AG20443 (cell line): ENCODE results near the gene SLC9A8.
A peak's percentile ranks its signal among the peaks of the same experiment; 100 is the strongest.

Experiments used
- DNase-seq: peaks from one replicate; pipeline ENCODE4 v3.0.0; 2012; ENCODE audit warnings: low spot score, mixed read lengths

SLC9A8 gene

DNA sequence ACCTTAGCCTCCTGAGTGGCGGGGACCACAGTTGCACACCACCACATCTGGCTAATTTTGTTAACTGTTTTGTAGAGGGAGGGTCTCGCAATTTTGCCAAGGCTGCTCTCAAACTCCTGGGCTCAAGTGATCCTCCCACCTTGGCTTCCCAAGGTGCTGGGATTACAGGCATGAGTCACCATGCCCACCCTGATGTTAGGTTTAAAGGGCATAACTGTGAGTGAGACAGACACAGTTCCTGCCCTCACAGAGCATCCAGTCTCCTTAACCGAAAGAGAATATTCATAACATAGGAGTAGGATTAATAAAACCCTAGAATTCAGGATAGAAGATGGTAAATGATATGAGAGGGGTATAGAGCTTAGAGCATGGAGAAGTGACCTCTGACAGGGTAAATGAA, 105.8 kb downstream of the SLC9A8 start:
- no peak for DNase-seq

DNA sequence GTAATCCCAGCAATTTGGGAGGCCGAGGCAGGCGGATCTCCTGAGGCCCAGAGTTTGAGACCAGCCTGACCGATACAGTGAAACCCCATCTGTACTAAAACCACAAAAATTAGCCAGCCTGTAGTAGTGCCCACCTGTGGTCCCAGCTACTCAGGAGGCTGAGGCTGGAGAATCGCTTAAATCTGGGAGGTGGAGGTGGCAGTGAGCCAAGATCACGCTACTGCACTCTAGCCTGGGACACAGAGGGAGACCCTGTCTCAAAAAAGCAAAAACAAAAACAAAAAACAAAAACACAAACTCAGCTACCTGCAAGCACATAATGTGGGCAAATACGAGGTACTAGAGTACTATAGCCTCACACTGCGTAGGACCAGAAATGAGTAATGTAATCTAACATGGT, 106.4 kb downstream of the SLC9A8 start:
- no peak for DNase-seq

DNA sequence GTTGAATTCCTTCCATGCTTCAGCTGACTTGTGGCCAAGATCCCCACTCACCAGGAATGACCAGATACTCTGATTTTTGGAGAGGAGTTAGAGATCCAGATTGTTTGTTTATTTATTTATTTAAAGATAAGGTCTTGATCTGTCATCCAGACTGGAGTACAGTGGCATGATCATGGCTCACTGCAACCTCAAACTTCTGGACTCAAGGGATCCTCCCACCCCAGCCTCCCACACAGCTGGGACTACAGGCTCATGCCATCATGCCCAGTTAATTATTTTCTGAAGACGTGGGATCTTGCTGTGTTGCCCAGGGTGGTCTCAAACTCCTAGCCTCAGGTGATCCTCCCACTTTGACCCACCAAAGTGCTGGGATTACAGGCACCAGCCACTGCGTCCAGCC, 106.8 kb downstream of the SLC9A8 start:
- no peak for DNase-seq

DNA sequence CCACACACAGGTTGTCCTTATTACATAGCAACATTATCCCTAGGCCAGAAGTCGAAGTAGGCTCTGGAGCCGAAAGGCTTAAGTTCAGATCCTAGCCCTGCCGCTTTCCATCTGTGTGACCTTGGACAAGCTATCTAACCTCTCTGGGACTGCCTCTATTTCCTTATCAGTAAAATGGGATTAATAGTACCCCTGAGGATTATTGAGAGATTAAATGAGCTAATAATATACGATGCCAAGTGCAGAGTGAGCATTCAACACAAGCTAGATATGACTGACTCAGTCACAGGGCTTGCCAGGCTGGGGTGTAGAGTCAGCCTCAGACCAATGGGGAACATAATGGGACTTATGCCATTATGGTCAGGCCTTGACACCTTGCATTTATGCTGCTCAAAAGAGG, 111.6 kb downstream of the SLC9A8 start:
- no peak for DNase-seq

DNA sequence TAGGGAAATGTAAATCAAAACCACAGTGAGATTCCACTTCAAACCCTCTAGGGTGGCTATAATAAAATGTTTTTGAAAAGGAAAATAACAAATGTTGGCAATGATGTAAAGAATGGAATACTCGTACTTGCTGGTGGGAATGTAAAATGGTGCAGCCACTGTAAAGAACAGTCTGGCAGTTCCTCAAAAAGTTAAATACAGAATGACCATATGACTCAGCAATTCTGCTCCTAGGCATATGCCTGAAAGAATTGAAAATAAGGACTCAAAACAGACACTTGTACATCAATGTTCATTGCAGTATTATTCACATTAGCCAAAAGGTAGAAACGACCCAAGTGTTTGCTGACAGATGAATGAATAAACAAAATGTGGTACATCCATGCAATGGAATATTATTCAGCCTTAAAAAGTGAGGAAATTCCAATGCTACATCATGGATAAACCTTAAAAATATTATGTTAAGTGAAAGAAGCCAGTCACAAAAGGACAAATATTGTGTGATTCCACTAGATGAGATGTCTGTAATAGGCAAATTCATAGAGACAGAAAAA, 113.3 kb downstream of the SLC9A8 start:
- no peak for DNase-seq

DNA sequence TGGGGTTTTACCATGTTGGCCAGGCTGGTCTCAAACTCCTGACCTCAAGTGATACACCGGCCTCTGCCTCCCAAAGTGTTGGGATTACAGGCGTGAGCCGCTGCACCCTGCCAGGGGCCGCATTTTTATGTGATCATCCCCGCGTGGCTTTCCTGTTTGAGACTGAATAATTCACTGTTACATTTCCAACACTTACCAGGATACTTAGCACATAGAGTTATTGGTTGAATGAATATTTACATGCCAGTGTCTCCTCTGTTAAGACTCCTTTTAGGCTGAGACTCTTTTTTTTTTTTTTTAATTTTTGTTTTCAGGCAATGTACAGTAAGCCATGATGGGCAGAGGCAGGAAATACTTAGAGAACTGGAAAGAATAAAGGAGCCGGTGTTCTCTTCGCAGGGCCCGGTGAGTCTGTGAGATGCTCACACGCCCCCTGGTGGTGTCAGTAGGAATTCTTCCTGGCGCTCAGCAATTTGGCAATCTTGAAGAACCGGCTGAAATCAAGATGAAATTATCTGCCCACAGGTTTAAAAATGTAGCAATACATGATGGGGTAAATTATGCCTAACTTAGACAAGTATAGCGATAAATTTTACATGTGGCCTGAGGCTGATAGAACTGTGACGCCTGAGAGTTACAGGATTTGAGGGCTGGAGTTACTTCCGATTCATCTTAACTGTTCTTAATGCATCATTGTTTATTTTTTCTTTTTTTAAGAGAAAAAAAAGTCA, 115.9 kb downstream of the SLC9A8 start:
- DNase-seq = peak; percentile 85

DNA sequence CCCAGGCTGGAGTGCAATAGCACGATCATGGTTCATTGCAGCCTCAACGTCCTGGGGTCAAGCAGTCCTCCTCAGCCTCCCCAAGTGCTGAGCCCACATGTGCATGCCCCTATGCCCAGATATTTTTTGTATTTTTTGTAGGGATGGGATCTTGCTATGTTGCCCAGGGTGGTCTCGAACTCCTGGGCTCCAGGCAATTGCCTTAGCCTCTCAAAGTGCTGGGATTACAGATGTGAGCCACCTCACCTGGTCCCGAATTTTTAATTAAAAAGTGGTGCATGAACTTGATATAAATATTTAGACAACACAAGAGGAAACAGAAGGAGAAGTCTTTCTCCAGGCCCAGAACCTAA, 116.5 kb downstream of the SLC9A8 start:
- DNase-seq = no peak

DNA sequence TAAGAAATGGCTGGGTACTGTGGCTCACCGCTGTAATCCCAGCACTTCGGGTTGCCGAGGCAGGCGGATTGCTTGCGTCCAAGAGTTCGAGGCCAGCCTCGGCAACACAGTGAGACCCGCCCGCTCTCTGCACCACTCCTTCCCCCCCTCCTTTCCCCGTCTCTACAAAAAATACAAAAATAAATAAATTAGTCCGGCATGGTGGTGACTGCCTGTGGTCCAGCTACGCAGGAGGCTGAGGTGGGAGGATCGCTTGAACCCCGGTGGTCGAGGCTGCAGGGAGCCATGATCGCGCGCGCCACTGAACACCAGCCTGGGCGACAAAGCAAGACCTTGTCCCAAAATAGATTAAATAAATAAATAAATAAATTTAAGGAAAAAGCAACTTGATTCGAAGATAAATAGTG, 123.1 kb downstream of the SLC9A8 start:
- DNase-seq = no peak

DNA sequence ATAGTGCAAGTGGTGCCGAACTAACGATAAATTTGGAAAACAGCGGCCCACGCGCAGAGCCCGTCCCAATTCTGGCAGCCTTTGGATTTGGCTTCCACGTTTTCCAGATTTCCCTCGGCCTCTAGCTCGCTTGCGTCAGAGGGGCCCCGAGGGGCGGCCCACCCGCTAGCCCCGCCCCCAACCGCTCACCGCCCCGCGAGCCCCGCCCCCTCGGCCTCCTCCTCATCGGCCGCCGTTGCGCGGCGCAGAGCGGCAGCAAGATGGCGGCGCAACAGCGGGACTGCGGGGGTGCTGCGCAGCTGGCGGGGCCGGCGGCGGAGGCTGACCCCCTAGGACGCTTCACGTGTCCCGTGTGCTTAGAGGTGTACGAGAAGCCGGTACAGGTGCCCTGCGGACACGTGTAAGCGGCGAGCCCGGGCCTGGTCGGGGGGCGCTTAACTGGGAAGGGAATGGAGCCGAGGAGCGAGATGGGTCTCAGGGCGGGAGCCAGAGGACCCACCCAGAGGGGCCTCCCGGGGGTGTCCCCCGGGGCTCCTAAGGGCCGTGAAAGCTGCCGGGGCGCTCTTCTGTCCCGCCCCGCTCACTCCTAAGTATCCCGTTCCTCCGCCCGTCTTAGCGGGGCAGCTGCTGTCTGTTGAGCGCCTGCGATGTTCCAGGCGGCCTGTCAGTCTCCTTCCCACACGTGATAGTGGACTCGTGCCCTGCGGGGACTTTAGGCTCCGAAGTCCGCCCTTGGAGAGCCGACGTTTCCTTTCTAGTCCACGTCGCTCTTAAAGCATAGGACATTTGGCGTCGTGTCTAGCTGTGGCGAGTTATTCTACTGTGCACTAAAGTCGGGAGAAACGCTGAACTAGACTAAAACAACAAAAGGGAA, 123.8 kb downstream of the SLC9A8 start, which contains the start of gene RNF114:
TSS of gene RNF114 (plus strand) at position 245 of the 874 bp plus-strand sequence. CDS start at position 261, 16 bp downstream.
- peak; percentile 99 for DNase-seq

DNA sequence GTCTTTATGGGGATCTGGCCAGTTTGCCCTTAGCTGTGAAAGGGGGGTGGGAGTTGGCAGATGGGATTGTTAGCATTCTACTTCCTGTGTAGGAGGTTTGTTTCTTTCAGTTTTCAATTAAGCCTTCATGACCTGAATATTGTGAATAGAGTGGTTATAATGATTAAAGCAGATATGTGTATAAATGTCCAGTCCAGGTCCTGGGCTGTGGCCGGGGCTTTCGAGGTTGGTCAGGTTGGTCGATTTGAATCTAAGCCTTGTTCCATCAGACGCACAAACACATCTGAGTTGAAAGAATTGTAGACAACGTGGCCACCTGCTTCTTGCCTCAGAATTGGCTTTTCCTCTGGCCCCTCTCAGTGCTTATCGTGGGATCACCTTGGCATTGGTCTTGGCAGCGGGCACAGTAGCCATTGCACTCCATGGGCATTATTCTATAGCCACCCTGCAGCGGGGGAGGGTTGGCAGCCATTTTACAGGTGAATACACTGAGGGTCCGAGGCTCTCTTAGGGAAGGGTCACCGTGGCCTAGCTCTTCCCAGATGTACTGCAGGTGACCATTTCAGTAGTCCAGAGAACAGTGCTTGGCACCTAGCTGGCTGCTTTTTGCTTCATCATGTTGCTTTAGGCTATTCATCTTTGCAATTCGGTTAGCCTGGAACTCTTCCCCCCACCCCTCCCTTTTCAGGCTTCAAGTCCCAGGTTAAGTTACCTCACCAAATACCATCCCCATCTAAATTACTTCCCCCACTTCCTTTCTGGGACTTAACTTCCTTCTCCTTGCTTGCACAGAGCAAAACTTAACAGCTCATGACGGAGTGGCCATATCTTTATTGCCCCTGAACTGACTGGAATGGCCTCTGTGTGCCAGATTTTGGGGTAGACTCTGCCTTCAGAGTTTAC, 124.7 kb downstream of the SLC9A8 start:
- DNase-seq = no peak

DNA sequence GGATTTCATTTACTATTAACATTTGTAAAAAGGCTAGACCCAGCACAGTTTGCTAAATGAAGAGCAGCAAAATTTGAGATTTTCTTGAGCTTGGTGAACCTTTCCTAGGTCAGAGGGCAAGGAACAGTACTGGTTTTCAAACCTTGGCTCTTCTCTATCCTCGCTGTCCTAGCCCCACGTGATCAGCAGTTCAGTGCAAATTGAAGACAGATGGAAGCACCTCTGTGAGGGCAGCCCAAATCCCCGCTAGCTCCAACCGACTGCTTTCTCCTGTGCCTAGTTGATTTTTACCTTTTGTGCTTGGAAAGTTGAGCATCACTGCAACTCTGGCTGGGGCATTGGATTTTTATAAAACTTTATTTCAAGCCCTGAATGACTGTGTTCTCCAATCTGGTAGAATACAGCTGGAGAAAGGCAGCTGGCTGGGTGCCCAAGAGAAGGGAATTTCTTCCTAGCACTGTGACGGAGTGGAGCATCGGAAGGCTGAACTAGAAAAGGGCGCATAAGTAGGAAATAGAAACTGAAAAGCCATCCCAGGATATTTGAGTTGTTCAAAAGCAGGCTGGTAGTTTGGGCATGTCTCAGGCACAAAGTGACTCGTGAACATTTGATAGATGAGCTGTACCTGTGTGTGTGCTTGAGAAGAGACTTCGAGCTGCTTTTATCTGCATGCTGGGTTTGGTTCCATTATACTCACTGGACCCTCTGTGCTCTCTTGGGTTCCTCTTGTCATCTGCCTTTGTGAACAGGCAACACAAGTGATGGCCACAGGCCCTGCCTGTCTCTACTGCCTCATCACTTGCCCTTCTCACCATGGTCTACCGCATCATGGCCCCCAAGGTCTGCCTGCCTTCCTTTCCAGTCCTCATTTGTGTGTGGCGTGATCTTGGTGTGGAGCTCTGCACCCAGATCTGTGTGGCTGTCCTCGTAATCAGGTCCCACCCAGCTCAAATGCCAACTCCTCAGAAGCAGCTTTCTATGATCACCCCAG, 125.8 kb downstream of the SLC9A8 start:
- DNase-seq = peak; percentile 47

DNA sequence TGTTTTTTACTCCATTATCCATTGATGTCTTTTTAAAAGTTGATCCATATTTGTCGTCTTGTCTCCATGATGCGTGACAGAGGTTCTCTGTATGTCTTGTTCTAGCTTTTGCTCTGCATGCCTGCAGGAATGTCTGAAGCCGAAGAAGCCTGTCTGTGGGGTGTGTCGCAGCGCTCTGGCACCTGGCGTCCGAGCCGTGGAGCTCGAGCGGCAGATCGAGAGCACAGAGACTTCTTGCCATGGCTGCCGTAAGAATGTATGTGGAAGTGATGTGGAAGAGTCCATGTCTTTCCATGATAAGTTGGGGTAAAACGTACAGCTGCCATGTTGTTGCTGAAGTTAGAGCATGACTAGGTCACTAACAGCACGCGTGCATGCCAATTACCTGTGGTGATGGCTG, 128.8 kb downstream of the SLC9A8 start:
- DNase-seq = no peak
